ENCODE measurements around the gene AGXT2. TPM values are rescaled to one million over a fixed set of nuclear protein-coding genes. Genes with fewer than 3 reads are reported as not detected.

The AGXT2 gene
- polyA plus RNA-seq, 4 donors, result 0.31 to 47.0 (median 0.96) TPM

GRCh38 chr5:35009657-35010056 is 38.1 kb downstream of the AGXT2 start:
- Histone ChIP-seq H3K9me3 (ENCODE audit: control insufficient read depth in 2 of 2, insufficient read depth in 1 of 2, low read depth in 1 of 2, low read length in 1 of 2) (no peaks in the 10 kb centered on the region), H3K4me1 (ENCODE audit: control insufficient read depth in 3 of 3, insufficient read depth in 2 of 3, low read depth in 1 of 3, low read length in 2 of 3) (no peaks in the 10 kb centered on the region), H3K36me3 (ENCODE audit: control insufficient read depth in 3 of 3, insufficient read depth in 2 of 3, low read depth in 1 of 3, low read length in 3 of 3) (no peaks in the 10 kb centered on the region), H3K27ac (ENCODE audit: low read depth in 1 of 3, low read length in 2 of 3) (no peak overlapping the region), H3K27me3 (ENCODE audit: control insufficient read depth in 3 of 3, insufficient read depth in 3 of 3, low read length in 3 of 3) (no peaks in the 10 kb centered on the region), H3K4me3 (ENCODE audit: low read depth in 1 of 3, low read length in 3 of 3) (no peak overlapping the region)
- DNase-seq (no peak), FAIRE-seq (no peak)
- WGBS, 3 donors, result 93 to 96% (median 93%) methylated on average over 3 of the region's 3 CpGs

- no peak overlapping the region for H3K4me3 ChIP-seq (ENCODE audit: low read depth in 1 of 3, low read length in 3 of 3)
- H3K9me3 ChIP-seq (ENCODE audit: control insufficient read depth in 2 of 2, insufficient read depth in 1 of 2, low read depth in 1 of 2, low read length in 1 of 2), result no peaks in the 10 kb centered on the region
- DNase-seq (no peak), FAIRE-seq (no peak)
- no peaks in the 10 kb centered on the region for H3K36me3 ChIP-seq (ENCODE audit: control insufficient read depth in 3 of 3, insufficient read depth in 2 of 3, low read depth in 1 of 3, low read length in 3 of 3)
- H3K27ac ChIP-seq (ENCODE audit: low read depth in 1 of 3, low read length in 2 of 3), result no peak overlapping the region
- no peaks in the 10 kb centered on the region for H3K4me1 ChIP-seq (ENCODE audit: control insufficient read depth in 3 of 3, insufficient read depth in 2 of 3, low read depth in 1 of 3, low read length in 2 of 3)
- no peaks in the 10 kb centered on the region for H3K27me3 ChIP-seq (ENCODE audit: control insufficient read depth in 3 of 3, insufficient read depth in 3 of 3, low read length in 3 of 3)
- 73 to 81% (median 74%) methylated on average over 2 of the region's 2 CpGs for WGBS, 3 donors
Measured at GRCh38 chr5:35009019-35009418, 38.7 kb downstream of the AGXT2 start.

GRCh38 chr5:35004771-35005170 is 43.0 kb downstream of the AGXT2 start:
- FAIRE-seq, result no peak

GRCh38 chr5:35004200-35004599 is 43.5 kb downstream of the AGXT2 start:
- Histone ChIP-seq H3K27ac (ENCODE audit: low read depth in 1 of 3, low read length in 2 of 3) (no peak overlapping the region), H3K27me3 (ENCODE audit: control insufficient read depth in 3 of 3, insufficient read depth in 3 of 3, low read length in 3 of 3) (no peaks in the 10 kb centered on the region), H3K4me3 (ENCODE audit: low read depth in 1 of 3, low read length in 3 of 3) (no peak overlapping the region), H3K9me3 (ENCODE audit: control insufficient read depth in 2 of 2, insufficient read depth in 1 of 2, low read depth in 1 of 2, low read length in 1 of 2) (no peaks in the 10 kb centered on the region), H3K36me3 (ENCODE audit: control insufficient read depth in 3 of 3, insufficient read depth in 2 of 3, low read depth in 1 of 3, low read length in 3 of 3) (peaks cover 0 to 8% (median 0%) of the 10 kb centered on the region in 3 donors), H3K4me1 (ENCODE audit: control insufficient read depth in 3 of 3, insufficient read depth in 2 of 3, low read depth in 1 of 3, low read length in 2 of 3) (no peaks in the 10 kb centered on the region)
- DNase-seq (no peak), FAIRE-seq (no peak)
- 75 to 83% (median 76%) methylated on average over 5 of the region's 5 CpGs for WGBS, 3 donors

More at GRCh38 chr5:35004771-35005170, 43.0 kb downstream of the AGXT2 start:
- Histone ChIP-seq H3K27me3 (ENCODE audit: control insufficient read depth in 3 of 3, insufficient read depth in 3 of 3, low read length in 3 of 3) (no peaks in the 10 kb centered on the region), H3K9me3 (ENCODE audit: control insufficient read depth in 2 of 2, insufficient read depth in 1 of 2, low read depth in 1 of 2, low read length in 1 of 2) (no peaks in the 10 kb centered on the region), H3K4me1 (ENCODE audit: control insufficient read depth in 3 of 3, insufficient read depth in 2 of 3, low read depth in 1 of 3, low read length in 2 of 3) (no peaks in the 10 kb centered on the region), H3K36me3 (ENCODE audit: control insufficient read depth in 3 of 3, insufficient read depth in 2 of 3, low read depth in 1 of 3, low read length in 3 of 3) (peaks cover 0 to 8% (median 0%) of the 10 kb centered on the region in 3 donors), H3K27ac (ENCODE audit: low read depth in 1 of 3, low read length in 2 of 3) (no peak overlapping the region), H3K4me3 (ENCODE audit: low read depth in 1 of 3, low read length in 3 of 3) (no peak overlapping the region)
- DNase-seq, result no peak
- 88 to 94% (median 92%) methylated on average over 1 of the region's 1 CpG for WGBS, 3 donors

- H3K9me3 ChIP-seq (ENCODE audit: control insufficient read depth in 2 of 2, insufficient read depth in 1 of 2, low read depth in 1 of 2, low read length in 1 of 2), result no peaks in the 10 kb centered on the region
- 37 to 43% (median 42%) methylated on average over 18 of the region's 18 CpGs for WGBS, 3 donors
- H3K27ac ChIP-seq (ENCODE audit: low read depth in 1 of 3, low read length in 2 of 3), result no peak overlapping the region
- peaks cover 0 to 8% (median 0%) of the 10 kb centered on the region in 3 donors for H3K36me3 ChIP-seq (ENCODE audit: control insufficient read depth in 3 of 3, insufficient read depth in 2 of 3, low read depth in 1 of 3, low read length in 3 of 3)
- no peaks in the 10 kb centered on the region for H3K27me3 ChIP-seq (ENCODE audit: control insufficient read depth in 3 of 3, insufficient read depth in 3 of 3, low read length in 3 of 3)
- H3K4me3 ChIP-seq (ENCODE audit: low read depth in 1 of 3, low read length in 3 of 3), result no peak overlapping the region
- FAIRE-seq (no peak), DNase-seq (peak; percentile 63 to 66)
- H3K4me1 ChIP-seq (ENCODE audit: control insufficient read depth in 3 of 3, insufficient read depth in 2 of 3, low read depth in 1 of 3, low read length in 2 of 3), result no peaks in the 10 kb centered on the region
Measured at GRCh38 chr5:35003018-35003957, 44.5 kb downstream of the AGXT2 start.

GRCh38 chr5:35002459-35002858 is 45.3 kb downstream of the AGXT2 start:
- H3K36me3 ChIP-seq (ENCODE audit: control insufficient read depth in 3 of 3, insufficient read depth in 2 of 3, low read depth in 1 of 3, low read length in 3 of 3), result peaks cover 0 to 8% (median 0%) of the 10 kb centered on the region in 3 donors
- 88 to 93% (median 91%) methylated on average over 6 of the region's 6 CpGs for WGBS, 3 donors
- no peak overlapping the region for H3K4me3 ChIP-seq (ENCODE audit: low read depth in 1 of 3, low read length in 3 of 3)
- no peak overlapping the region for H3K27ac ChIP-seq (ENCODE audit: low read depth in 1 of 3, low read length in 2 of 3)
- no peaks in the 10 kb centered on the region for H3K4me1 ChIP-seq (ENCODE audit: control insufficient read depth in 3 of 3, insufficient read depth in 2 of 3, low read depth in 1 of 3, low read length in 2 of 3)
- H3K9me3 ChIP-seq (ENCODE audit: control insufficient read depth in 2 of 2, insufficient read depth in 1 of 2, low read depth in 1 of 2, low read length in 1 of 2), result no peaks in the 10 kb centered on the region
- H3K27me3 ChIP-seq (ENCODE audit: control insufficient read depth in 3 of 3, insufficient read depth in 3 of 3, low read length in 3 of 3), result no peaks in the 10 kb centered on the region
- FAIRE-seq (no peak), DNase-seq (no peak)

- FAIRE-seq (no peak), DNase-seq (no peak)
Measured at GRCh38 chr5:35001842-35002241, 45.9 kb downstream of the AGXT2 start.

GRCh38 chr5:34998058-34998789 is 49.5 kb downstream of the AGXT2 start:
- 70 to 75% (median 73%) methylated on average over 6 of the region's 6 CpGs for WGBS, 3 donors
- H3K27me3 ChIP-seq (ENCODE audit: control insufficient read depth in 3 of 3, insufficient read depth in 3 of 3, low read length in 3 of 3), result no peaks in the 10 kb centered on the region
- H3K27ac ChIP-seq (ENCODE audit: low read depth in 1 of 3, low read length in 2 of 3), result no peak overlapping the region
- FAIRE-seq (no peak), DNase-seq (no peak)
- H3K4me1 ChIP-seq (ENCODE audit: control insufficient read depth in 3 of 3, insufficient read depth in 2 of 3, low read depth in 1 of 3, low read length in 2 of 3), result no peaks in the 10 kb centered on the region
- no peak overlapping the region for H3K4me3 ChIP-seq (ENCODE audit: low read depth in 1 of 3, low read length in 3 of 3)
- no peaks in the 10 kb centered on the region for H3K9me3 ChIP-seq (ENCODE audit: control insufficient read depth in 2 of 2, insufficient read depth in 1 of 2, low read depth in 1 of 2, low read length in 1 of 2)
- H3K36me3 ChIP-seq (ENCODE audit: control insufficient read depth in 3 of 3, insufficient read depth in 2 of 3, low read depth in 1 of 3, low read length in 3 of 3), result peaks cover 0 to 10% (median 0%) of the 10 kb centered on the region in 3 donors

More at GRCh38 chr5:35001842-35002241, 45.9 kb downstream of the AGXT2 start:
- Histone ChIP-seq H3K4me3 (ENCODE audit: low read depth in 1 of 3, low read length in 3 of 3) (no peak overlapping the region), H3K27me3 (ENCODE audit: control insufficient read depth in 3 of 3, insufficient read depth in 3 of 3, low read length in 3 of 3) (no peaks in the 10 kb centered on the region), H3K4me1 (ENCODE audit: control insufficient read depth in 3 of 3, insufficient read depth in 2 of 3, low read depth in 1 of 3, low read length in 2 of 3) (no peaks in the 10 kb centered on the region), H3K36me3 (ENCODE audit: control insufficient read depth in 3 of 3, insufficient read depth in 2 of 3, low read depth in 1 of 3, low read length in 3 of 3) (peaks cover 0 to 10% (median 0%) of the 10 kb centered on the region in 3 donors), H3K9me3 (ENCODE audit: control insufficient read depth in 2 of 2, insufficient read depth in 1 of 2, low read depth in 1 of 2, low read length in 1 of 2) (no peaks in the 10 kb centered on the region), H3K27ac (ENCODE audit: low read depth in 1 of 3, low read length in 2 of 3) (no peak overlapping the region)
- WGBS, 3 donors, result 50 to 76% (median 61%) methylated on average over 3 of the region's 3 CpGs

Data from small intestine (tissue), 7 donors.